HCT116 (cell line): ENCODE measurements around the gene TNKS1BP1. TPM values are rescaled to one million over a fixed set of nuclear protein-coding genes. Genes with fewer than 3 reads are reported as not detected.

Experiments used
- ATAC-seq: fragments of 200-7000 bp; cut with Tn5 transposase; 2 replicates; pipeline ENCODE4 v1.9.1; 2020; ENCODE audit warnings: mild to moderate bottlenecking, moderate library complexity
- BruUV-seq: library from RNA; stranded (reverse); fragments of 400-500 nt; replicated peaks from 2 replicates; lab custom pipeline; 2021; lab: Mats Ljungman, UMichigan
- CTCF ChIA-PET: fragments of 300-600 bp; sonication (Branson Sonifier 250); formaldehyde crosslinking; loops from one replicate; lab custom pipeline; 2021; ENCODE audit warnings: antibody characterized with exemption; lab: Charles Lee
- POLR2A ChIA-PET: fragments of 300-600, 350-600 bp; sonication (Branson Sonifier 250); formaldehyde crosslinking; loops from one replicate; lab custom pipeline; 2021; ENCODE audit warnings: antibody characterized with exemption; lab: Charles Lee
- RAD21 ChIA-PET, 2 experiments: fragments of 300-600 bp; sonication (Branson Sonifier 250); formaldehyde crosslinking; loops; one replicate each; lab custom pipeline; 2023; ENCODE audit warnings: low total read pairs in 2 of 2; ENCODE audit not compliant: uncharacterized antibody in 2 of 2, unreplicated experiment in 2 of 2, low non-redundant PET in 1 of 2; lab: Charles Lee
- DNase-seq: peaks from one replicate; pipeline ENCODE4 v3.0.0-alpha.2; 2010; ENCODE audit warnings: low read depth, low spot score
- H2AFZ ChIP-seq: fragments of 200-600 bp; shearing (Covaris generic), sonication (generic); 2 replicates; pipeline ENCODE4 v1.6.1; 2017; ENCODE audit warnings: low read depth, mixed run types, mixed read lengths, antibody characterized with exemption, low read length; ENCODE audit not compliant: poor library complexity, severe bottlenecking
- H3K27ac ChIP-seq: 2 replicates; pipeline ENCODE4 v1.5.1; 2012; ENCODE audit warnings: low read depth, low read length
- H3K27me3 ChIP-seq: fragments of 200-600 bp; sonication (generic); 2 replicates; pipeline ENCODE4 v1.6.1; 2016; ENCODE audit warnings: mixed run types, low read length, mixed read lengths; ENCODE audit not compliant: insufficient read depth
- H3K36me3 ChIP-seq, 2 experiments: fragments of 200-500 bp in 1 of 2; fragments of 200-600 bp in 1 of 2; sonication (Bioruptor generic) in 1 of 2; sonication (generic) in 1 of 2; 2 replicates each; pipeline versions ENCODE4 v1.5.1 to v1.6.1; 2014 to 2016; ENCODE audit warnings: low read length in 2 of 2, inconsistent platforms in 1 of 2, mixed read lengths in 1 of 2, mixed run types in 1 of 2; ENCODE audit not compliant: insufficient read depth in 2 of 2, control insufficient read depth in 1 of 2
- H3K4me1 ChIP-seq, 2 experiments: fragments of 200-600 bp in 1 of 2; sonication (generic) in 1 of 2; 2 replicates each; pipeline versions ENCODE4 v1.5.1 to v1.6.1; 2012 to 2017; ENCODE audit warnings: low read length in 2 of 2, inconsistent platforms in 1 of 2, mild to moderate bottlenecking in 1 of 2, mixed read lengths in 1 of 2, mixed run types in 1 of 2, moderate library complexity in 1 of 2; ENCODE audit not compliant: insufficient read depth in 2 of 2, control insufficient read depth in 1 of 2
- H3K4me2 ChIP-seq: fragments of 200-600 bp; sonication (generic); 2 replicates; pipeline ENCODE4 v1.6.1; 2017; ENCODE audit warnings: mixed run types, low read length, mixed read lengths
- H3K4me3 ChIP-seq, 2 experiments: fragments of 200-600 bp in 1 of 2; sonication (generic) in 1 of 2; replicated peaks in 1 of 2; 2 replicates each; pipeline ENCODE4 v1.5.1; 2011 to 2016; ENCODE audit warnings: low read length in 2 of 2, control low read depth in 1 of 2, low read depth in 1 of 2, mild to moderate bottlenecking in 1 of 2, mixed read lengths in 1 of 2, mixed run types in 1 of 2
- H3K79me2 ChIP-seq: fragments of 200-600 bp; sonication (generic); 2 replicates; pipeline ENCODE4 v1.6.1; 2017; ENCODE audit warnings: mild to moderate bottlenecking, mixed run types, low read length, moderate library complexity, mixed read lengths; ENCODE audit not compliant: insufficient read depth
- H3K9ac ChIP-seq: fragments of 200-600 bp; sonication (generic); 2 replicates; pipeline ENCODE4 v1.6.1; 2016; ENCODE audit warnings: low read length, mixed read lengths
- H3K9me2 ChIP-seq: fragments of 200-600 bp; sonication (generic), shearing (Covaris generic); 2 replicates; pipeline ENCODE4 v1.6.1; 2017; ENCODE audit warnings: mixed run types, mild to moderate bottlenecking, moderate library complexity; ENCODE audit not compliant: insufficient read depth
- H3K9me3 ChIP-seq, 2 experiments: fragments of 200-500 bp in 1 of 2; fragments of 200-600 bp in 1 of 2; sonication (Bioruptor generic) in 1 of 2; sonication (generic) in 1 of 2; 2 replicates each; pipeline ENCODE4 v1.6.1; 2014 to 2017; ENCODE audit warnings: low read length in 2 of 2, mixed read lengths in 2 of 2, inconsistent platforms in 1 of 2, low read depth in 1 of 2, mild to moderate bottlenecking in 1 of 2, mixed run types in 1 of 2, moderate library complexity in 1 of 2; ENCODE audit not compliant: control insufficient read depth in 1 of 2, insufficient read depth in 1 of 2
- H4K20me1 ChIP-seq: fragments of 200-600 bp; sonication (generic), shearing (Covaris generic); 2 replicates; pipeline ENCODE4 v1.6.1; 2017; ENCODE audit warnings: mixed run types, mild to moderate bottlenecking, moderate library complexity; ENCODE audit not compliant: insufficient read depth
- ATF3 ChIP-seq: IDR thresholded peaks from 2 replicates; pipeline ENCODE4 v1.6.1; 2012
- CBX3 ChIP-seq: IDR thresholded peaks from 2 replicates; pipeline ENCODE4 v1.6.1; 2012; ENCODE audit warnings: low read depth
- CEBPB ChIP-seq: IDR thresholded peaks from 2 replicates; pipeline ENCODE4 v1.6.1; 2012; ENCODE audit warnings: low read depth
- CTCF ChIP-seq, 3 experiments: fragments of 200-600 bp in 1 of 3; sonication (generic) in 1 of 3; IDR thresholded peaks in 2 of 3; conservative IDR thresholded peaks in 1 of 3; 2 replicates each; pipeline ENCODE4 v1.5.1; 2012 to 2017; ENCODE audit warnings: low read depth in 2 of 3, low read length in 2 of 3, antibody characterized with exemption in 1 of 3, borderline replicate concordance in 1 of 3, control low read depth in 1 of 3, mild to moderate bottlenecking in 1 of 3, mixed read lengths in 1 of 3, mixed run types in 1 of 3, moderate library complexity in 1 of 3; ENCODE audit not compliant: insufficient read depth in 1 of 3
- EGR1 ChIP-seq: IDR thresholded peaks from 2 replicates; pipeline ENCODE4 v1.6.1; 2012; ENCODE audit warnings: low read depth
- ELF1 ChIP-seq: IDR thresholded peaks from 2 replicates; pipeline ENCODE4 v1.6.1; 2012; ENCODE audit warnings: low read depth, borderline replicate concordance
- EZH2phosphoT487 ChIP-seq: fragments of 200-600 bp; IDR thresholded peaks from 2 replicates; pipeline ENCODE4 v1.6.1; 2018; ENCODE audit warnings: antibody characterized with exemption, borderline replicate concordance
- FOSL1 ChIP-seq: IDR thresholded peaks from 2 replicates; pipeline ENCODE4 v1.6.1; 2012; ENCODE audit warnings: low read depth
- MAX ChIP-seq: IDR thresholded peaks from 2 replicates; pipeline ENCODE4 v1.6.1; 2012
- SIN3A ChIP-seq: IDR thresholded peaks from 2 replicates; pipeline ENCODE4 v1.6.1; 2012; ENCODE audit warnings: low read depth
- SP1 ChIP-seq: IDR thresholded peaks from 2 replicates; pipeline ENCODE4 v1.6.1; 2012; ENCODE audit warnings: low read depth
- SRF ChIP-seq: IDR thresholded peaks from 2 replicates; pipeline ENCODE4 v1.6.1; 2012; ENCODE audit warnings: low read depth
- TCF7L2 ChIP-seq: IDR thresholded peaks from 2 replicates; pipeline ENCODE4 v1.7.0; 2011; ENCODE audit warnings: borderline replicate concordance, inconsistent platforms; ENCODE audit not compliant: insufficient read depth, insufficient read length; ENCODE audit errors: extremely low read depth
- intact Hi-C: fragments of 100-400 bp; cut with micrococcal nuclease; formaldehyde crosslinking; loops from 2 replicates; pipeline ENCODE4 v1.10.0; 2022
- total RNA-seq: library from RNA; stranded (reverse); gene quantifications from one replicate; pipeline ENCODE4 v1.2.1, GENCODE V29; 2021; ENCODE audit not compliant: unreplicated experiment

TNKS1BP1 gene
- total RNA-seq, 1 experiment from 2014 or later = 77.6 TPM

- TF ChIP-seq ELF1 (no peak), FOSL1 (no peak), EGR1 (no peak), MAX (no peak), EZH2phosphoT487 (no peak), CEBPB (no peak), ATF3 (no peak)
These were observed 22.9 kb downstream of the TNKS1BP1 start (continued) for GRCh38 chr11:57301711-57302423.

GRCh38 chr11:57300785-57301184 is 24.0 kb downstream of the TNKS1BP1 start:
- no peak for DNase-seq
- Histone ChIP-seq H3K4me2 (no peak overlapping the region), H3K9me2 (no peaks in the 10 kb centered on the region), H3K36me3 (peaks cover 10 to 26% of the 10 kb centered on the region in 2 experiments; a peak in 3 of 4 replicates), H2AFZ (no peak overlapping the region), H3K9me3 (no peaks in the 10 kb centered on the region; a peak in 1 of 4 replicates)
- CTCF ChIA-PET = no interaction called here
- TF ChIP-seq CBX3 (no peak), SRF (no peak), SP1 (no peak), TCF7L2 (no peak), CTCF (IDR thresholded peaks at IDR 0.05 in 2 of 3, conservative IDR thresholded peaks at IDR 0.05 in 1 of 3; ENCODE audit: borderline replicate concordance in 1 of 3, insufficient read depth in 1 of 3, low read depth in 2 of 3, low read length in 2 of 3) (no peak), EGR1 (no peak), CEBPB (no peak), SIN3A (no peak)
- TF ChIP-seq, all 23 proteins: peak for 0
- H3K4me3 ChIP-seq = no peak overlapping the region
- ChIA-PET POLR2A (no interaction called here), RAD21 (no interaction called here)
- H3K27me3 ChIP-seq = no peaks in the 10 kb centered on the region
- H3K79me2 ChIP-seq = no peaks in the 10 kb centered on the region
- H4K20me1 ChIP-seq = no peaks in the 10 kb centered on the region
- no peak for ATAC-seq
- intact Hi-C loops = no loop called here
- BruUV-seq = no TSS peak
- no peak overlapping the region for H3K27ac ChIP-seq
- no peaks in the 10 kb centered on the region; a peak in 1 of 4 replicates for H3K4me1 ChIP-seq
- no peak overlapping the region for H3K9ac ChIP-seq
